Right lobe of liver (tissue), 6 donors: ENCODE data around the gene CCDC141. TPM values are rescaled to one million over a fixed set of nuclear protein-coding genes. Genes with fewer than 3 reads are reported as not detected.
A peak's percentile ranks its signal among the peaks of the same experiment; 100 is the strongest.

Experiments
- ATAC-seq, 4 donors: fragments of 200-7000 bp; cut with Tn5 transposase; one replicate each; pipeline ENCODE4 v1.9.1; 2020; ENCODE audit warnings: mild to moderate bottlenecking in 4 of 4, moderate library complexity in 4 of 4
- DNase-seq, 3 donors: peaks; one replicate each; pipeline ENCODE4 v3.0.0-alpha.2; 2020
- H3K27ac ChIP-seq, 3 donors: fragments of 200-600 bp; one replicate each; pipeline ENCODE4 v1.8.0; 2022
- H3K27me3 ChIP-seq, 2 donors: fragments of 200-600 bp; one replicate each; pipeline ENCODE4 v1.8.0; 2022
- H3K36me3 ChIP-seq, 4 donors: fragments of 200-600 bp; sonication (generic) in 1 of 4; one replicate each; pipeline versions ENCODE4 v1.5.1 to v1.8.0; 2017 to 2022; ENCODE audit warnings: control low read depth in 1 of 4
- H3K4me1 ChIP-seq, 4 donors: fragments of 200-600 bp; sonication (generic) in 1 of 4; one replicate each; pipeline versions ENCODE4 v1.5.1 to v1.8.0; 2017 to 2022; ENCODE audit warnings: control low read depth in 1 of 4
- H3K4me3 ChIP-seq, 3 donors: fragments of 200-600 bp; one replicate each; pipeline ENCODE4 v1.8.0; 2022
- H3K9me3 ChIP-seq, 4 donors: fragments of 200-600 bp; sonication (generic) in 1 of 4; one replicate each; pipeline versions ENCODE4 v1.5.1 to v1.8.0; 2017 to 2022; ENCODE audit warnings: control low read depth in 1 of 4
- CTCF ChIP-seq, 4 donors: fragments of 200-600 bp in 3 of 4; fragments of 450-650 bp in 1 of 4; IDR thresholded peaks; one replicate each; pipeline versions ENCODE4 v1.5.1 to v1.8.0; 2016 to 2022; ENCODE audit warnings: antibody characterized with exemption in 4 of 4, mild to moderate bottlenecking in 2 of 4
- POLR2A ChIP-seq: fragments of 450-650 bp; IDR thresholded peaks from one replicate; pipeline ENCODE4 v1.6.1; 2017; ENCODE audit warnings: antibody characterized with exemption, mild to moderate bottlenecking
- WGBS: methylation state at CpG from one replicate; pipeline ENCODE4 v1.1.6; 2018; ENCODE audit warnings: low coverage, low lambda C conversion rate; ENCODE audit not compliant: insufficient coverage; ENCODE audit errors: missing lambda C conversion rate; 5-methylcytosine and 5-hydroxymethylcytosine counted together
- intact Hi-C, 2 donors: fragments of 100-400 bp; cut with DNase I; formaldehyde crosslinking; loops; one replicate each; pipeline versions ENCODE4 v1.11.2 to v1.14.1; 2022
- total RNA-seq, 6 experiments: library from RNA; depleted of rRNA in 2 of 6; stranded (reverse); fragments of >200 nt in 2 of 6; fragmentation: NEBNext Ultra II Directional in 3 of 6; extraction: Animal tissue kit (Norgen Biotek cat#: 25700) in 3 of 6; gene quantifications; one replicate each; pipeline versions ENCODE4 v1.1.0 to v1.2.4, GENCODE V29; 2016 to 2023
- donor health status: DM: no; HTN: yes; CAD: no.
- donor health status: DM: no; HTN: no; CAD: no.
- donor health status: DM: no; HTN: no; CAD: no.
- donor health status: DM: no; HTN: yes; CAD: no.
- donor health status: DM: no; HTN: yes; CAD: no.

CCDC141 gene
- total RNA-seq, 6 experiments from 2014 or later, result 0.20 to 0.98 (median 0.58) TPM

GRCh38 chr2:178807227-178808008, 242.5 kb downstream of the CCDC141 start, which contains the start of gene TTN:
Gene TTN, minus strand, starts transcription at chr2:178807423. Its CDS starts 2,781 bp downstream, at chr2:178804642.
- DNase-seq (no peak), ATAC-seq (no peak)
- H3K4me1 ChIP-seq, result no peaks in the 10 kb centered on the region
- H3K27ac ChIP-seq, result no peak within 1 kb of the TSS
- H3K9me3 ChIP-seq, result no peaks in the 10 kb centered on the region
- H3K27me3 ChIP-seq, result no peaks in the 10 kb centered on the region
- TF ChIP-seq POLR2A (no peak), CTCF (IDR thresholded peaks at IDR 0.05) (no peak)
- H3K4me3 ChIP-seq, result no peak within 1 kb of the TSS
- 79% methylated on average over 10 of the region's 10 CpGs for WGBS
- no peaks in the 10 kb centered on the region for H3K36me3 ChIP-seq
- intact Hi-C loops, result no loop called here

DNA sequence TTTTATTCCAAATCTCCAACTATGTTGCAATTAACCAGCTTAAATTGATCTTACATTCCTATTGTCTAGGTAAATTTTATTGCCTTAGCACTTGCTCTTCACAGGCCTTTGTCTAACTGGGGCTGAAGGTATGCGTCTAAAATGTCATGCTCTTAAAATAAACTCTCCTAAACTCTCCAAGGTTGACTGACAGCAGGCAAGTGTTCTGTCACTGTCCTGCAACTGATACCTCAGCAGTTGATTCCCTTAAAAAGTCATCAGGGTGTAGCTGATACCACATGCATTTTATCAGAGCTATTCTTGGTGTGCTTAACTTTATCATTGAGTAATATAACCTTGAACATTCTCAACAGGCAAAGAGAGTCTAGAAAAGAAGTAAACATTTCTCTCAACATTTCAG, 243.4 kb downstream of the CCDC141 start:
- DNase-seq, result no peak
- TF ChIP-seq CTCF (IDR thresholded peaks at IDR 0.05) (no peak), POLR2A (no peak)
- WGBS, result 70% methylated on average over 1 of the region's 1 CpG
- Histone ChIP-seq H3K27ac (no peak overlapping the region), H3K9me3 (no peaks in the 10 kb centered on the region), H3K4me3 (no peak overlapping the region), H3K36me3 (no peaks in the 10 kb centered on the region), H3K27me3 (no peaks in the 10 kb centered on the region), H3K4me1 (no peaks in the 10 kb centered on the region)
- no peak for ATAC-seq
- intact Hi-C loops, result no loop called here

- no peaks in the 10 kb centered on the region for H3K36me3 ChIP-seq
- DNase-seq (no peak), ATAC-seq (no peak)
- no peak overlapping the region for H3K4me3 ChIP-seq
- intact Hi-C loops, result no loop called here
- H3K4me1 ChIP-seq, result no peaks in the 10 kb centered on the region
- TF ChIP-seq POLR2A (no peak), CTCF (IDR thresholded peaks at IDR 0.05) (no peak)
- H3K9me3 ChIP-seq, result no peaks in the 10 kb centered on the region
- H3K27me3 ChIP-seq, result no peaks in the 10 kb centered on the region
- no peak overlapping the region for H3K27ac ChIP-seq
- WGBS, result 25% methylated on average over 2 of the region's 2 CpGs
Observed at GRCh38 chr2:178805457-178805856, 244.5 kb downstream of the CCDC141 start.

DNA sequence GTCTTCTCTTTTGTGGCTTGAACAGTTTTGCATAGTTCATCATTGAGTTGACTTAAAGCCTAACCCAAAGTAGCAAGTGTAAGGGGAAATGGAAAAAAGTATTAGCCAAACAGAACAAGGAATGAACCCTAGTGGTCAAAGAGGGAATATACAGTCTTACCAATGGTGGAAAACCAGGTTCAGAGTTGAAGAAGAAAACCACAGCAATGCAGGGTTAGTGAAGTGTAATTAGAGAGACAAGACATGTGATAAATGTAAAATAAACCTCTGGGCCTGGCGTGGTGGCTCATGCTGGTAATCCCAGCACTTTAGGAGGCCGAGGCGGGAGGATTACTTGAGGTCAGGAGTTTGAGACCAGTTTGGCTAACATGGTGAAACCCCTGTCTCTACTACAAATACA, 245.1 kb downstream of the CCDC141 start:
- no peaks in the 10 kb centered on the region for H3K27me3 ChIP-seq
- no peak for TF ChIP-seq POLR2A
- TF ChIP-seq CTCF (IDR thresholded peaks at IDR 0.05), result peak; percentile 30 to 55 (median 38)
- no peaks in the 10 kb centered on the region for H3K4me1 ChIP-seq
- intact Hi-C loops, result no loop called here
- ATAC-seq (peak in 3 of 4 donors; percentile 28 to 47 (median 40)), DNase-seq (no peak)
- no peak overlapping the region for H3K27ac ChIP-seq
- no peaks in the 10 kb centered on the region for H3K36me3 ChIP-seq
- WGBS, result 58% methylated on average over 3 of the region's 3 CpGs
- H3K4me3 ChIP-seq, result no peak overlapping the region
- H3K9me3 ChIP-seq, result no peaks in the 10 kb centered on the region
